ENCODE data around the gene DNAJC1.
A peak's percentile ranks its signal among the peaks of the same experiment; 100 is the strongest.

The DNAJC1 gene

DNA sequence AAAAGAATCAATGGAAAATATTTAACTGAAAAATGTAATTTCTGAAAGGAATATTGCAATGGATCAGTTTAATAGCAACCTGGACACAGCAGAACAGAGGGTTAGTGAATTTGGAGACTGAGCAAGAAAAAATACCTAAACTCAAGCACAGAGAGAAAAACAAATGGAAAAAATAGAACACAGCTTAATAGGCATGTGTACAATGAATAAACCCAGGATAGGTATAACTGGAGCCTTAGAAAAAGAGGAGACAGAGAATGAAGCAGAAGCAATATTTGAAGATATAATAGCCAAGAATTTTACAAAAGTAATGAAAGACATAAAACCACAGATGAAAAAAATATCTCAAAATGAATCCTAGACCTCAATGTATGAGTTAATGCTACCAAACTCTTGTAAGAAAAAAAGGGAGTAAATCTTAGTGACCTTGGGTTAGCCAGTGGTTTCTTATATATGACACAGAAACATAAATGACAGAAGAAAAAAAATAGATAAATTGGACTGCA lies 2.9 kb upstream of the DNAJC1 start:
- DNase-seq (ENCODE audit: low read depth) = no peak

DNA sequence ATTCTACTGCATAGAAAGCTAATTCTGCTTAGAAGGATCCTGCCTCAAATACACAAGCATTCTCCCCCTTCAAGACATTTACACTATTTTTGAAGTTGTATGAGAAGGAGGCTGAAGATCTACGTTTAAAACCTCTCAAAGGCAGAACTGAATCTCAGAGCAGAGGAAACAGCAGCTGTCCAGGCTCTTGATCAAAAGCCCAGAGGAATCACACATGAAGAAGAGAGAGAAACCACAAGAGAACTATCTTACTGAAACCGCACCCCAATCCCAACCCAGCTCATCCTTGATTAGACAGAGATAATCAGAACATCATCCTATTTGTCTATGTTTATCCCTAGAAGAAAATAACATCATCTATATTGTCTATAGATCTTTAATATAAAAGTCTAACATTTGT lies 2.2 kb upstream of the DNAJC1 start:
- no peak for DNase-seq (ENCODE audit: low read depth)

DNA sequence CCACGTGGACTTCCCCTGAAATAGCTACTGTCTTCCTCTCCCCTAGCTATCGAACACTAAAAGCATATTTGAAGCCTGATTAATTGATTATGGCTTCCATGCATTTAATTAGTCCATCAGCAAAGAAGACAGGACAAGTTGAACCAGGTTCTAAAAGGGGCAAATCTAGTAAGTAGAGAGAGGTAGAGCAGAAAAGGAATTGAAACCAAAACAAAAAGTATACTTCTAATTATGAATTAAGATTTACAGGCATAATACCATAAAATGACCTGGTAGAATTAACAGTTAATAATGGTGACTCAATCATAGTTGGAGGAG lies 393 bp upstream of the DNAJC1 start:
- DNase-seq (ENCODE audit: low read depth) = no peak

DNA sequence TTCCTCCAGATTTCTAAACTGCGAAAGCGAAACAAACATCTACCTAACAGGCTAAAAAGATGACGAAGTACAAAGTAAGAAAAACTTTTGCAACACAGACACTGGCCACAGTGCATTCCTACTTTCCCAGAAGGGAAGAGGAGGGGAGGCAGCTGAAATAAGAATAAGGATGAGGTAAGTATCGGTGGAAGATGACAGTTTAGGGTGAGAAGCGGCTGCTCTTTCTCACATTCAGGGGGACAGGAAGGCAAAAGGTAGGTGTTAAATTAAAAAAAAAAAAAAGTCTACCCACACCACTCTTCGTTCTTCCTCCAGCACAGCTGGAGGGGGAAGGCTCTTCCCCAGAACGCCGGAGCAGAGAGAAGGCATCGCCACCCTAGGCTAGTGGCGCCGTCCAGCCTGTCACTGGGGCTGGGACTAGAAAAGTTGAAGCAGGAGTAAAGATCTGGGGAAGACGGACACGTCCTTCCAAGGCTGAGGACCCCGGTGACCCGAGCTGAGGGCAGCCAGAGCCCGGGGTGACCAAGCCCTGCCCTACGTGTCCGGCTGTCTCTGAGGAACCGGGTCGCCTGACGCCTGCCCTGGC lies 846 bp downstream of the DNAJC1 start:
- peak; percentile 72 for DNase-seq (ENCODE audit: low read depth)

DNA sequence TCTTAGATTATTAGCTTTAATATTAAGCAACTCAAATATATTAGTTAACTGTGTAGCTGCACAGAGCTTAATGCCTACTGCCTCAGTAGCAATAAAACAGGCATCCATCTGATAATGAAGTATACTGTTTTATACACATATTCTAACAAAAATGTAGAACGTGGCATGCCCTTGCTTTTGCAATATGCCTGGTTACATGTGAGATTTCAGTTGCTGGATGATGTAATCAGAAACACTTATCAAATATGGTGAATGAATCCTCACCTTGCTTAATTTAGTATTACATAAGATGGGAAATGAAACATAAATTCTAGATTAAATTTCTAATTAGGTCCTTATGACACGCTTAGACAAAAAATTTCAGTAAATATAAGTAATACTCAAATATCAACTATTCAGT lies 8.0 kb downstream of the DNAJC1 start:
- DNase-seq (ENCODE audit: low read depth) = peak; percentile 52

DNA sequence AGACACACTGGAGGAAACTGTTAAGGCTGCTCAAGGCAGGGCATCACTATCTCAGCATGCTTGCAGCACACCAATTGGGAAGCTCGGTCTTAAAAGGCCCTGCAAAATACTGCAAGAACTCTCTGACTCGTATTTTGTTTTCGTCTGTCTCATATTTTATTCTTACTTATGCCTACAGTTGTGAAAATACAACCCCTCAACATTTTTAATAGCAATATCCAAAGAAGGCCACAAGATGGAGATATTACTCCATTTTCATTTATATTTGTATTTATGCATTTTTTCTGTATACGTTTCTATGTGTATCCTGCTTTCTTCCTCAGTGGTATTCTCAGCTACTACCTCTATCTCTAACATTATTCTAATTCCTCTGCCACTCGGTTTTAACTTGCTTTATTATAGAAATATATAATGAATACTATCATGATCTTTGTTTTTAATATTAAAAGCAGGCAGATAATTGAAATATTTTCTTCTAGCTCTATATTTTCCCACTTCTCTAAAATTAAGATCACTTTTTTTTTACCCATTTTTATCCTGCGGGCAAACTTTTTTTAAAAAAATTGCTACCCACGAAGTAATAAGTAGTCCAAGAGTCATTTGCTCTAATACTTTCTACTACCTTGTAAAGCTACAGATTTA lies 10.0 kb downstream of the DNAJC1 start:
- peak; percentile 31 for DNase-seq (ENCODE audit: low read depth)

DNA sequence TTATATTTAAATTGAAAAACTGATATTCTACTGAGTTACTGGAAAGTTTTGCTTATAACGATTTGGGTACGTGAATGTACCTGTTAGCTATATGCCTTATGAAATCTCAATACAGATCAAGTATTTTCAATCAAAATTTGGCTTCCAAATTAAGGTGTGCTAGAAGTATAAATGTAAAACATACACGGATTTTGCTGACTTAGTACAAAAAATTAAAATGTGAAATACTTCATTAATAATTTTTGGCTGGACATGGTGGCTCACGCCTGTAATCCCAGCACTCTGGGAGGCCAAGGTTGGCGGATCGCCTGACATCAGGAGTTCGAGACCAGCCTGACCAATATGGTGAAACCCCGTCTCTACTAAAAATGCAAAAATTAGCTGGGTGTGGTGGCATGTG lies 11.7 kb downstream of the DNAJC1 start:
- DNase-seq (ENCODE audit: low read depth) = no peak

DNA sequence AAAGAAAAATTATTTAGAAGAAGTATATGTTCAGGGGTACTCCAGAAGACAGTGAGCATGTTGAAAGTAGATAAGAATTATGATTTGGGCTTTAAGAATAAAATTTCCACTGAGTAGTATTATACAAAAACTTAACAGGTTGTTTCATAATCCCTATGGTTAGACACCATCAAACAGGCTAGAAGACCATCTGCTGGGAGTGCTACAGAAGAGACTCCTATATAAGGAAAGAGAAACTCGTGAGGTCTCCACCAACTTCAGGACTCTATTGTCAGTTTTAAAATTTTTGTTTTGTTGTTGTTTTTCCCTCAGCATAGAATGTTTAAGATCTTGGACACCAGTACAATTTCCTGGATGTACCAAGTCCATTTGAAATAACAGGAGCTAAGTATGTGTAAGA lies 13.1 kb downstream of the DNAJC1 start:
- no peak for DNase-seq (ENCODE audit: low read depth)

DNA sequence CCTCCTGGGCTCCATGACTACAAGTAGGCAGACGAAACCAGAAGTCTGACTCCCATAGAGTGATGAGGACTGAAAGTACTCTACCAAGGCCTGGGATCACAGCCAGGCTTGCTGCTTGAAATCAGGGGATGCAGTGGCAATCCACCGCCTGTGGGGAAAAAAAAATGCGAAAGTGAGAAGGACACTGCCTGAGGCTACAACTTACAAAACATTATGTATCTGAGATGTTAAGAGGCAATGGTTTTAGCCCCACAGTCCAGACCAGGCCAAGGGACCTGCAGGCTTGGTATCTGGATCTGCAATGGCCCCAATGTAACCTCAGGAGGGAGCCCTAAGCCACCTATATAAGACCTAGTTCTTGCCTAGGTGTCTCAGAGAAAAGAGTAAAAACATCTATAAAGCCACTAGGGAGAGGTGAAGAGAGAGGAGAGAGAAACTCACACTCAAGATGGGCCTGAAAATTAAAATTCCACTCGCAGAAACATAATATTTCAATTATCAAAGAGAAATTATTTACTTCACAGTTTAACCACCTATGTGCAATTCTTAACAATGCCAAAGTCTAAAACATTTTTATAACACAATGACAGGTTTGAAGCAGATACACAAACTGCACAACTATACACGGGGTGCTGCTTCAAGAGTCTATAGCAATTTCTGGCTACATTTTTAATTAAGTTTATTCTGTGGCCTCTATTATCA lies 13.9 kb downstream of the DNAJC1 start:
- peak; percentile 86 for DNase-seq (ENCODE audit: low read depth)

DNA sequence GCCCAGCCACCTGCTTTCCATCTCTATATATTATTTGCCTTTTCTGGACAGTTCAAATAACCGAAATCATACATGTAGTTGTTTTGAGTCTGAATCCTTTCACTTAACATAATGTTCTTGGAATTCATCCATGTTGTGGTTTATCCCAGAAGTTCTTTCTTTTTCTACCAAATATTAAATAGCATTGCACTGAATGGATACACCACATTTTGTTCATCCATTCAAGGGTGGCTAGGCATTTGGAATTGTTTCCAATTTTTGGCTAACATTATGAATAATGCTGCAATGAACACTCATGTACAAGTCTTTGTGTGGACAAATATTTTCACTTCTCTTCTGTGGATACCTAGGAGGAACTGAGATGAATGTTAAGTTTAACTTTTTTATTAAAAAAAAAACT lies 18.0 kb downstream of the DNAJC1 start:
- DNase-seq (ENCODE audit: low read depth) = peak; percentile 57

DNA sequence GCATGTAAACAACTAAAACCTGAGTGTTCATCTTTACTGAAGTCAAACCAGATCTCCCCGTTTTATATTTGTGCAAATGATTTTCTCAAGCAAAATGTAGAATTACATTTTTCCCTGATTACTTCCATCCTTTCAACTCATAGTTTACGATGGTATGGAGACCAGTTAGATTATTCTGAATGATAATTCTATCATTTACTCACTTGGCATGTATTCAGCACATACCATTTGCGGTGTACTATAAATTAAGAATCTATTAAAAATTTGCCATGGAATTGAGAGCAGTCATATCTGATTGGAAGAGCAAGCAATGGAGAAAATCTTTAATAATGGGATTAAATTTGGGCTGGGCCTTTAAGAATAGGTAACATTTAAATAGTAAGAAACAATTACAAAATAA lies 22.4 kb downstream of the DNAJC1 start:
- no peak for DNase-seq (ENCODE audit: low read depth)

DNA sequence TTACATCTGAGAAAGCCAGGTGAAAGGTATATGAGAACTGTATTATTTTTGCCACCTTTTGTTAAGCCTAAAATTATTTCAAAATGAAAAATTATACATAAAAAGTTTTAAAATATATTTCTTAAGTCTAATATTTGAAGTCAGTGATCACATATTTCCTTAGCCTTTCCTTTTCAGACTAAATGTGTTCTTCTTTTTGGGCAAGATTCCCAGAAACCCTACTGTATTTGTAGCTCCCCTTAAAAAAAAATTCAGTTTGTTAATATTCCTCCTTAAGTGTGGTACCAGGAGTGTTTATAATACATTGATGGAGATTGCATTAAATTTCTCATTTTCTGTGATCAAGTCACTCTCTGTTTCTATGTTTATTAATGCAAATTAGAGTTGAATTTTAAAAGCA lies 22.8 kb downstream of the DNAJC1 start:
- DNase-seq (ENCODE audit: low read depth) = no peak

DNA sequence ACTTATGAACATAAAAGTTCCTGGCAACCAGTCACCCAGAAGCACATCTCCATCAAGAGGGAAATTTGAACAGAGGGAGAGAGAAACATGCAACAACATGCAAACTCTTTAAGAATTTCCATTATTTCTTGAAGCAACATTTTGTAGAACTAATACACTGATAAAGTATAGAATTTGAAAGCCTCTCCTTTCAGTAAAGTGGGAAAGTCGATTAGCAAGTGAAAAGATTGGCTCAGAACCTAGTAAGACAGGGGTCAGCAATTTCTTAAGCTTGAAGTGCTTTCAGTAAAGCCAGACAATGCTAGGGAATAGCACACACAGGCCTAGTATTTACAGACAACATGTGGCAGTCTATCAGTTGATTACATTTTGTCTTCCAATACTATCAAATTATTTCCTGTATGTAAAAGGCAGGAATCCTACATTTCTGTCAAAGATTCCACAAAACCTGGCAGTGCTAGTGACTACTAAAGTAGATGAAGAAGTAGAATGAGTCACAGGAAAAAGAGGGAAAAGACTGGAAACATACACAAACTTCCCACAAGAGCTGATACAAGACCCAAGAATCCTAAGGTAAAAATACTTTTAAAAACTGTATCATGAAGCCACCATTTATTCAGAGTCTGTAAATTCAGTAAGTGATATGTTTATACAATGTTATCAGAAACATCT lies 25.2 kb downstream of the DNAJC1 start:
- DNase-seq (ENCODE audit: low read depth) = peak; percentile 36

DNA sequence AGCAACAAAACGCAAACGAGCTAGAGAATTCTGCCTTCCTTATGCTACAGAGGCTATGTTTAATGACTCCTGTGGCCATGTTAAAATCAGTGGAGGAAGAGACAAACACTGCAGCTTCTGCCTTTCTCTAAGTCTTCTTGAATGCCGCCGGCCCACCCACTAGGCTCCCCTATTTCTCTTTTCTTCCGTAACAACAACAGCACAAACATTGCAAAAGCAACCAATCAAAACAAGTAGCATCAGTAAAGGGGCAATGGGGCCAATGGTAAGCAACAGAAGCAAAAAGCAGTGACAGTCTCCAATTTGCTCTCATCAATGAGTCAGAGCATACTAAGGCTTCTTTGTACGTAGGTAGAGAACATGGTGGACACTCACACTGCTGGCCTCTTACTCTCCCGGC lies 26.8 kb downstream of the DNAJC1 start:
- peak; percentile 18 for DNase-seq (ENCODE audit: low read depth)

DNA sequence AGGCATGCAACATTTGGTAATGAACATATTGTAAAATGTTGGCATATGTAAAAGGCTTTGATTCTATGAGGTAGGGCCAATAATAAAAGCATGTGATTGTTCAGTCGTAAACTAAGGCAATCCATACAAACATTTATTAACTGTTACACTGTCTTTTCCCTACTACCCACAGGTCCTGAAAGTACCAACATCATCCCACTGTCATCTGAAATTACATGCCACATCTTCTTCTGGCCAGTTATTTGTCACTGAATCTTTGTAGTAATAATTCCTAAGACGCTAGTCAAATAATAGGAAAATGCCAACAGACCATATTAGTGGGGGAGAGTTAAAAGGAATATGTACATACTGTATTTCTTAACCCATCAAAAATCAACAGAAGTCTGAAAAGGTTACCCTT lies 27.2 kb downstream of the DNAJC1 start:
- DNase-seq (ENCODE audit: low read depth) = no peak

DNA sequence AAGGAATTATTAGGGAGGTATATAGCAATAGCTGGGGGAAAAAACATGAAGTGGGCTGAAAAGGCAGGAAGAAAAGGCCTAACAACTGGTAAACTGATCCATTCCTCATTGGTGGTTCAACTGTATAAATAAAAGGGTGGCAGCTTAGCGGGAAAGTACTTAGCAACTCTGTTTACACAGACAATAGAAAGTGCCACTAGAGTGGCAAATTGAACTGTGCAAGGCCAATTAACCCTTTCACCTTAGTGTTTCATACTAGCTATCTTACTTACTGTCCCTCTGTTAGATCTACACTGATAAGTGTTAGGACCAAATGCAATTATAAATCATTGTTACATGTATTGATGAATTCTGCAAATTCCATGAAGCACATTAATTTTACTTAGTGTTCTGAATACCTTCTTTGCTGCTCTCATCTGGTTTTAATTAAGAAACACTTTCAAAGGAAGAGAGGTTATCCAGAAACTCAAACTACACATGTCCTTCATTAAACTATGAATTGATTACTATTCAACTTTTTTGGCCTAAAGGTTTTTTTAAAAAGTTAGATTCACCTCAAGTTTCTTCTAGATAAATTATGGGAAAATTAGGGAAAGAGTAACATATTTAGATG lies 28.0 kb downstream of the DNAJC1 start:
- no peak for DNase-seq (ENCODE audit: low read depth)

DNA sequence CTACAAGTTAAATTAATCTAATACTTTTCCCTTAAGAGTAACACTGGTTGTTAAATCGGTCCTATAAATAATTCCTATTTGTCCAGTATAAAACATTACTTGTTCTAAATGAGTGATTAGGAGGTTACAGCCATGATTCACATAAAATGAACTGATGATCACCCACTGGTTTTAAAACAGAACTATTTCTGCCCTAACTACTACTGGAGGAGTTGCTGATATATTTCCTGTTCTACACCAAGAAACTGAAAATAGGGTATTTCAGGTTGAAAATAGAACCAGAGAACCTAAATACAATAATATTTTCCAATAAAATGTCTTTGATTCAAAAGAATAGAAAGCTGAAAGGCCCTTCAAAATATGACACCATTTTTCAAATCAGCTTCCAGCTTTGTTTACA lies 30.9 kb downstream of the DNAJC1 start:
- no peak for DNase-seq (ENCODE audit: low read depth)

DNA sequence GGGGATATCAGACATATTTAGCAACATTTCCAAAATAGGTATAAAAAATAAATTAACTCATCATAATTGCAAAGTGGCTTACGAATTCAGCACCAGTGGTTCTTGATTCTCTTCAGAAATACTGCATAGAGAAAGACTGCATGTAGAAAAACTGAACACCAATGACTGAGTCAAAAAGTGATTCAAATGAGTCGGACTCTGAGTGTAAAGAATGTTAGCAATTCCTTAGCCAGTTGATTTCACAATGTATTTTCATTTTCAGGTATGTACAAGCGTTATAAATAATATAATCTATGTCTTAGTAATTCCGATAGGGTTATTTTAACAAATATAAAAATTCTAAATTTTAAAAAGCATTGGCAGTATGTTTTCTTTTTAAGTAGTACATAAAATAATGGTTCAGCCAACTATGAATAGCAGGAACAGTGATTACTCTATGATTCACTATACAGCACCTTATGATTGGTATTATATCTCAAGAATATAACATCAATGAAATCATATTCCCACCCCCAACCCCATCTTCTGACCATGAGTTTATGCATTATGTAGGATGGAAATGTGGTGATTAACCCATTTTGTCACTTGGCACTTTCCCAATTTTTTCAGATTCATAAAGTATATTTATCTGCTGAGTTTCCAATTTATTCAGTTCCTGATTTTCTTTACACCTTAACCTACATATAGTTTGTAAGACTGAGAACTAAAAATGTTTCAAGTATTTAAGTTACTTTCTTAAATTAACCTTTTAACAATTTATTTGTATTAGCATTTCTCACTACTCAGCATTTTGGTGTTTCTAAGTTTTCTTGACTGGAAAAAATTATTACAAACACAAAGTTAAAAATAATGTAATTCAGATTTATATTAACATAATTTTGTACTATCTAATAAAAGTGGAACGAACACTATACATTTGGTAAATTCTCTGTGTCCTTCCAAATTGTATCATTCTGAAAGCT lies 33.9 kb downstream of the DNAJC1 start:
- peak; percentile 73 for DNase-seq (ENCODE audit: low read depth)

DNA sequence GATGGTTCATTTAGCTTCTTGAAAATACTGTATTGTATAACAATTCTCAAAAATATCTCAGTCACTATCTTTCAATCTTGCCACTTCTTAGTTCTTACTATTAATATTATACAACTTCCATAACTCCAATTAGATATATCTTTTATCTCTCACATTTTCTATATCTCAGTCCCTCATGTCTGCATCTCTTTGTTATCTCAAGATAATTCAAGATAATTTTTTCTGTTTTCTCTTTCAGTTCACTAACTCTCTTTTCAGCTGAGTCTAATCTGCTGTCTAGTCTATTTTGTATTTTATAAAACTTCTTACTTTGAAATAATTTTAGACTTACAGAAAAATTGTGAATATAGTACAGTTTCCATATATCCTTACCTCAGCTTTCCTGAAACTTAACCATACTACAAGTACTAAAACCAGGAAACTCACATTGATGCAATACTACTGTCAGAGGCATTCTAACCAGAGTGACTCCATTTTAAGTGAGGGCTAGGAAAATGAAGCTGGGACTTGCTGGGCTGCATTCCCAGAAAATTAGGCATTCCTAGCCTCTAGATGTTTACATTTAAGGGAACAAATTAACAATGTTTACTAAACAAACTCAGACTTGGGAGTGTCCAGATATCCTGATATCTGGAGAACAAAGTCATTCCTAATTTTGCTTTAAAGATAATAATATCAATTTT lies 38.4 kb downstream of the DNAJC1 start:
- no peak for DNase-seq (ENCODE audit: low read depth)

DNA sequence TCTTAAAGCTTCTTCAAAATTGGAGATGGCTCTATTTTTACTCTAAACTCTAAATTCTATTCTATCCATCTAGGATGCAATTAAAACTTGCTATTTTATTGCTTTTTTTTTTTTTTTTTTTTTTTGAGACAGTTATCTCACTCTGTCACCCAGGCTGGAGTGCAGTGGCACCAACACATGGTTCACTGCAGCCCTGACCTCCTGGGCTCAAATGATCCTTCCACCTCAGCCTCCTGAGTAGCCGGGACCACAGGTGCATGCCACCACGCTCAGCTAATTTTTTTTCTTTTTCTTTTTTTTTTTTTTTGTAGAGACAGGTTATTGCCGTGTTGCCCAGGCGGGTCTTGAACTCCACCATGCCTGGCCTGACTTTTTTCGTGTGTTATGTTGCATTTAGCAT lies 41.2 kb downstream of the DNAJC1 start:
- DNase-seq (ENCODE audit: low read depth) = no peak

DNA sequence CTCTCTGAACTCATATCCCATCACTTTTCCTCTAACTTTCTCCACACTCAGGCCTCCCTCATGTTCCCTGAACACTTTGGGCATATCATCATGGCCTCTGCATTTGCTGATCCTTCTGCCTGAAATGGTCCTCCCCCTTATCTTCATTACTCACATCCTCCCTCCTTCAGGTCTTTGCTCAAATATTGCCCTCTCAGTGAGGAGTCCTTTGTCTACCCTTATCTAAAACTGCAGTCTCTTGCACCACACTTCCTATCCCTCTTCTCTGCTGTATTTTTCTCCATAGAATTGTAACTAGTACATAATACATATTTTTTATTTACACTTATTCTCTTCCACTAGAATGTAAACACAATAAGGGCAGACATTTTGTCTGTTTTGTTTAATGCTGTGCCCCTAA lies 41.7 kb downstream of the DNAJC1 start:
- peak; percentile 5 for DNase-seq (ENCODE audit: low read depth)
